ENCODE measurements around the gene MAP4.
A peak's percentile ranks its signal among the peaks of the same experiment; 100 is the strongest.

The MAP4 gene

GRCh38 chr3:47824541-47825473 lies 191.4 kb downstream of the MAP4 start:
- peak; percentile 56 to 64 for DNase-seq

GRCh38 chr3:47817609-47818008 lies 198.6 kb downstream of the MAP4 start:
- DNase-seq: no peak

GRCh38 chr3:47813551-47814177 lies 202.6 kb downstream of the MAP4 start:
- no peak for DNase-seq

- DNase-seq: no peak
Measured at GRCh38 chr3:47804577-47804976, 211.6 kb downstream of the MAP4 start.

- DNase-seq: no peak
Measured at GRCh38 chr3:47803480-47804025, 212.7 kb downstream of the MAP4 start.

GRCh38 chr3:47802734-47803479 lies 213.3 kb downstream of the MAP4 start, which contains the start of gene DHX30:
DHX30 (plus strand) TSS chr3:47803138; CDS start chr3:47810684, 7,546 bp downstream.
- DNase-seq: peak; percentile 79 to 81

All from activated CD4-positive, alpha-beta T cell treated with anti-CD3 and anti-CD28 coated beads, Interleukin-2, amount 50 U/mL, for 4 hours (primary cell).